HUES48 (cell line): ENCODE results near the gene SLC15A3.

Experiments used
- H3K27ac ChIP-seq: one replicate; pipeline ENCODE4 v1.7.0; 2013; ENCODE audit warnings: low read depth, low read length, inconsistent platforms
- H3K27me3 ChIP-seq: 2 replicates; pipeline ENCODE4 v1.6.1; 2013; ENCODE audit warnings: mild to moderate bottlenecking, low read length; ENCODE audit not compliant: control insufficient read depth, insufficient read depth
- H3K36me3 ChIP-seq: 2 replicates; pipeline ENCODE4 v1.6.1; 2013; ENCODE audit warnings: low read length; ENCODE audit not compliant: control insufficient read depth, insufficient read depth
- H3K4me1 ChIP-seq: 2 replicates; pipeline ENCODE4 v1.6.1; 2013; ENCODE audit warnings: mild to moderate bottlenecking, low read length; ENCODE audit not compliant: control insufficient read depth, insufficient read depth
- H3K4me3 ChIP-seq: 2 replicates; pipeline ENCODE4 v1.5.1; 2013; ENCODE audit warnings: mild to moderate bottlenecking, low read depth, low read length
- H3K9ac ChIP-seq: 2 replicates; pipeline ENCODE4 v1.6.1; 2013; ENCODE audit warnings: mild to moderate bottlenecking, low read depth, low read length, moderate library complexity
- H3K9me3 ChIP-seq: 2 replicates; pipeline ENCODE4 v1.6.1; 2013; ENCODE audit warnings: low read length; ENCODE audit not compliant: control insufficient read depth, insufficient read depth

The SLC15A3 gene

DNA sequence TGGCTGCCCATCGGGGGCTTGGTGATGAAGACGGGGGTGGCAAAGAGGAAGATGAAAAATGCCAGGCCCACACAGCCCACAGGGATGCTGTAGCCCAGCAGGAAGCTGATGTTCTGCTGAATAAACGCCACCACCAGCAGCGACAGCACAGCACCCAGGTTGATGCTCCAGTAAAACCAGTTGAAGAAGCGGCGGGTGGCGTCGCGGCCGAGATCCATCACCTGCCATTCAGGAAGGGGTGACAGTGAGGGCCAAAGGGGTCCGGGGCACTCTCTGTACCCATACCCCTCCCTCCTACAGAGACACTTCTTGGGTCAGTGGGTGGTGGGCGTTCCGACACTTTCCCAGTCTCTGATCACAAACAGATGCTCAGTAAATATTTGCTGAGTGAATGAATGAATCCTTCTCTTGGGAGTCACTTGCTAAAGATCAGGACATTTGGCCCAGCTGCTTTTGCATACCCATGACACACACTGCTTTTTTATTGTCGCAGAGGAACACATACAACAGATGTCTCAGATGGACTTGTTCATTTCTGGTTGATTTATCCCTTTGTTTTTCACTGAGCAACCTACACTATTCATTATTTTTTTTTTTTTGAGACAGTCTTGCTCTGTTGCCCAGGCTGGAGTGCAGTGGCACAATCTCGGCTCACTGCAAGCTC is 5.2 kb downstream of the SLC15A3 start:
- Histone ChIP-seq H3K27me3 (peaks cover 19% of the 10 kb centered on the region), H3K9ac (no peak overlapping the region)

DNA sequence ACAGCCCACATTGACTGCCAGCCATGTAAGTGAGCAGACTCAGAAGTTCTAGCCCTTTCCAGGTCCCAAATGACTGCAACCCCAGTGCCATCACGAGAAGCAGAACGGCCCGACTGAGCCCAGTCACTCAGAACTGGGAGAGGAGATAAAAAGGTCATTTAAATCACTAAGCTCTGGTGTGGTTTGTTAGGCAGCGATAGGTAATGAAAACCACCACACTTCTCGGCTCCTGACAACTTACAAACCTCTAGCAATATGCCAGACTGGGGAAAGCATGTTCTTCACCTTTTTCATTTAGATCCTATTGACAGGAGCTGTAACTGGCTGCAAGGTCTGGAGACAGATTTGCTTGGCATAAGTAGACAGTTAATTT is 6.7 kb downstream of the SLC15A3 start:
- Histone ChIP-seq H3K4me1 (peaks cover 9% of the 10 kb centered on the region), H3K9me3 (no peaks in the 10 kb centered on the region), H3K9ac (no peak overlapping the region), H3K36me3 (0 out of 2 replicates have a peak, but pooled peaks cover 3% of the 10 kb centered on the region), H3K27ac (no peak overlapping the region), H3K27me3 (peaks cover 9% of the 10 kb centered on the region), H3K4me3 (no peak overlapping the region)

More for the DNA sequence above, 5.2 kb downstream of the SLC15A3 start:
- Histone ChIP-seq H3K27ac (no peak overlapping the region), H3K4me1 (peaks cover 9% of the 10 kb centered on the region), H3K4me3 (no peak overlapping the region), H3K9me3 (no peaks in the 10 kb centered on the region), H3K36me3 (no peaks in the 10 kb centered on the region)

DNA sequence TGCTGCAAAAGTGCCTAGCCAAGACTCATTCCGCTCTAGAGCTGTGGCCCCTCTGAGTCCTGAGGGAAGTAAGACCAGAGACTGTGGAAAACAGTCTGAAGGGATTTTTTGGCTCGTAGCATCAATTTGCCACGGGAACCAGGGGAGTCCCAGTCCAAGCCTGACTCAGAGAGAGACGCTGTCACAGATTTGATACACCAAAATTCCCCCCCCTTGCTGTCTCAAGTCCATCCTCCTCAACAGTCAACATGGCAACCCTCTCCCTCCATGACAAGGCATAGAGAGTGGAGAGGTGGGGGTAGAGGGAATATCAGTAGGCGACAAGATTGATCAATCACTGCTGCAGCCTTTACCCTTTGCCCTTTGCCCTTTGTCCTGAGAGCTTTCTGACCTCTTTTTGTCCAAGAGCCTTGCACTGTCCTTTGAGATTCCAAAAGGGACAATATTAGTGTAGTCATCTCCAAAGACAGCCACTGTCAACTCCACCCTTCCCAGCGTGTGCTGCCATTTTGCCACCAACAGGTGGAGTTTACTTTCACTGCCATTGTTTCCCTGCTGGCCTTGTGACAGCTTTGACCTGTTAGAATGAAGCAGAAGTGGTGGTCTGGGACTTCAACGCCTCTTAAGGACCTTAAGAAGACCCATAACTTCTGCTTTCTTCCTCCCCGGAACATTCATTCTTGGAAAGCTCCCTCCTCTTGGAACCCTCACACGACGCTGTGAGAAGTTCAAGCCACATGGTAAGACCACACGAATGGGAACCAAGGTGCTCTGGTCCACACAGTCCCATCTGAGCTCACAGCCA is 7.3 kb downstream of the SLC15A3 start:
- Histone ChIP-seq H3K4me1 (peaks cover 9% of the 10 kb centered on the region), H3K4me3 (no peak overlapping the region), H3K9ac (no peak overlapping the region), H3K36me3 (0 out of 2 replicates have a peak, but pooled peaks cover 3% of the 10 kb centered on the region), H3K27me3 (peaks cover 3% of the 10 kb centered on the region), H3K9me3 (no peaks in the 10 kb centered on the region), H3K27ac (no peak overlapping the region)

DNA sequence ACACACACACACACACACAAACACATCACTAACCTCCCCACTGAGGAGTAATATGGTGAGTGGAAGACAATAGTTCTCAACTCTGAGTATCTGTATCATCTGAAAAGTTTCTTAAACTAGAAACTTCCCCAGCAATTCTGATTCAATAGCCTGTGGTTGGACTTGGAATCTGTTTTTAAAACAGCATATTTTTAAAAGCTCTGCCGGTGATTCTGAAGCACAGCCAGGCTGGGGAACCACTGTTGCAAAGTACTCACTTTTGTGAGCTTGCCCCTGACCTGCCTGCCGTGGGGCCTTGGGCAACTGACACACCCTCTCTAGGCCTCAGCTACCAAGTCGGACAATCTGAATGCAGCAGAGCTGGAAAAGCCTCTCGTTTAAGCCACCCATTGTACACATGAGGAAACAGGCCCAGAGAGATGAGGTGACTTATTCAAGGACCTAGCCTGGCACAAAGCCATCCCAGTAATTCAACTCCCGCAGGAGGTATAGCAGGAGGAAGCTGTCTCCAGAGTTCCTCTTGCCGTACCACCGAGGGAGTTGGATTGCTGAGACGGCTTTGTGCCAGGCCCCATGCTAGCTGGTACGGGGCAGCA is 8.9 kb downstream of the SLC15A3 start:
- H3K27ac ChIP-seq: no peak overlapping the region
- H3K9me3 ChIP-seq: no peaks in the 10 kb centered on the region
- no peak overlapping the region for H3K9ac ChIP-seq
- H3K4me3 ChIP-seq: no peak overlapping the region
- H3K27me3 ChIP-seq: no peaks in the 10 kb centered on the region
- peaks cover 8% of the 10 kb centered on the region for H3K4me1 ChIP-seq
- H3K36me3 ChIP-seq: 0 out of 2 replicates have a peak, but pooled peaks cover 3% of the 10 kb centered on the region

DNA sequence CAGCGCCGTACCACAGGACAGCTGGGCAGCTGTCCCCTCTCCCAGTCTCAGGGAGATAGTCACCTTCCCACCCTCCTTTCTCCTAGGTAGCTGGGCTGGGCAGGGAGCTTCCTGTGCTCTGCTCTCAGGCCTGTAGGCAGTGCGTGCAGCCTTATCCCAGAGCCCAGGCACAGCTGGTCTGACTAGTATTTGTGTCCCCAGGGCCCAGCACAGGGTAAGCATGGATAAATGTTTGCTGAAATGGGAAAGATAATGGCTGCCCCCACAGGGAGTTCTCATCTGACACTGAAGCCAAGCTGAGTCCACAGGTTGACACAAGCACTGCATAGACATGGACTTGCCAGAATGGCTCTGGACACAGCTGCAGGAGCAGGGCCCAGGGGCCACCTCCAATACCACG is 9.8 kb downstream of the SLC15A3 start:
- H3K9me3 ChIP-seq: no peaks in the 10 kb centered on the region
- 0 out of 2 replicates have a peak, but pooled peaks cover 3% of the 10 kb centered on the region for H3K36me3 ChIP-seq
- no peaks in the 10 kb centered on the region for H3K4me1 ChIP-seq
- no peaks in the 10 kb centered on the region for H3K27me3 ChIP-seq
- H3K9ac ChIP-seq: no peak overlapping the region
- no peak overlapping the region for H3K27ac ChIP-seq
- no peak overlapping the region for H3K4me3 ChIP-seq

- Histone ChIP-seq H3K27ac (no peak overlapping the region), H3K9me3 (no peaks in the 10 kb centered on the region), H3K36me3 (0 out of 2 replicates have a peak, but pooled peaks cover 9% of the 10 kb centered on the region), H3K4me1 (no peaks in the 10 kb centered on the region), H3K27me3 (no peaks in the 10 kb centered on the region), H3K4me3 (no peak overlapping the region), H3K9ac (no peak overlapping the region)
These were observed 10.4 kb downstream of the SLC15A3 start for GRCh38 chr11:60941371-60942119.

DNA sequence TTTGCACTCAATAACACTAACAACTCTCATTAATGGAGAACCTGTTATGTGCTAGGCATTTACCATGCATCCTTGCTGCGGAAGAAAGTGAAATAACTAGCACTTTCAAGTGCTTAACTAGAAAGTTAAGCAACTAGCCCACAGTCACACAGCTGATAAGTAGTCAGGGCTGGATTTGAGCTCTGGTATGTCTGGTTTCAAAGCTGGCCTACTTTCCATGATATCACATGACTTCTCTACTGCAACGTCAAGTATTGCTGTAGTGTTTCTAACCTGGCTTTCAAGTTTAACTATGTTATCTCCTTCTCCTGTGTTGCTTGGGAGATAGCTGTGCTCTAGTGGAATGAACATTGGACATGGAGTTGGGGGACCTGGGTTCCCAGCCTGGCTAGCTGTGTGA is 12.1 kb downstream of the SLC15A3 start:
- no peak overlapping the region for H3K4me3 ChIP-seq
- no peaks in the 10 kb centered on the region for H3K4me1 ChIP-seq
- H3K36me3 ChIP-seq: peaks cover 22% of the 10 kb centered on the region
- H3K9me3 ChIP-seq: no peaks in the 10 kb centered on the region
- no peak overlapping the region for H3K9ac ChIP-seq
- H3K27ac ChIP-seq: no peak overlapping the region
- H3K27me3 ChIP-seq: no peaks in the 10 kb centered on the region

DNA sequence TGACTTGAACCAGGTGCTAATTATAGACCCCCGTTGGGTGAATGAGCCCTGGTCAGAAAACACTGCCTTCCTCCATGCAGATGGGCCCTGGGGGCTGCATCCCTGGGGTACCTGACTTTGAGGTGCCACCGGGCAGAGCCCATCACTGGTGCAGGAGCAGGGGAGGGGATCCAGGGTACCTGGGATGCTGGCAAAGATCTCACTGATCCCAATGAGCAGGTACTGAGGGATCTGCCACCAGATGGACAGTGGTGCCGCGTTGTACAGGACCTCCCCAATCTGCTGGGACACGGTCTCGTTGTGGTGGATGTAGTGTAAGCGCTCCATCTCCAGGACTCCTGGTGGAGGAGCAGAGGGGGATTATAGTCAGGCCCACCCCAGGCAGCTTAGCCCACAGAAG is 12.7 kb downstream of the SLC15A3 start:
- Histone ChIP-seq H3K4me3 (no peak overlapping the region), H3K36me3 (peaks cover 26% of the 10 kb centered on the region), H3K4me1 (no peaks in the 10 kb centered on the region), H3K9me3 (no peaks in the 10 kb centered on the region), H3K9ac (no peak overlapping the region), H3K27ac (no peak overlapping the region), H3K27me3 (no peaks in the 10 kb centered on the region)

DNA sequence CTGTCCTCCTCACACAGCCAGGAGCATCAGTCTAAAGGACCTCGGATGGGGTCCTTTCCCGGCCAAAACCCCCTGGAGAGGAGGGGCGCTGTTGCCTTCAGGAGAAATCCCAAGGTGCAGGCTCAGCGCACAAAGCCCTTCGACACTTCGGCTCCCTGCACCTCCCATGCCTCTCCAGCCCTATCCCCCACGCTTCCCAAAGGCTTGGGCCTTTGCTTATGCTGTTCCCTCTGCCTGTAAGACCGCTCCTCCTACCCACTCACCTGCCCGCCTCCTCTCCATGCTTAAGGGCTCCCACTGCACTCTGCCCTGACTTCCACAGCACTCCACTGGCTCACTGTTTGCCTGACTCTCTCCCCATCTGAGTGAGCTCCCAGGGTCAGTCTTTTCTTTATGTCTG is 13.5 kb downstream of the SLC15A3 start:
- H3K27me3 ChIP-seq: no peaks in the 10 kb centered on the region
- H3K27ac ChIP-seq: no peak overlapping the region

GRCh38 chr11:60937811-60938210 is 14.2 kb downstream of the SLC15A3 start:
- Histone ChIP-seq H3K27ac (no peak overlapping the region), H3K4me1 (0 out of 2 replicates have a peak, but pooled peaks cover 1% of the 10 kb centered on the region), H3K9me3 (no peaks in the 10 kb centered on the region), H3K4me3 (no peak overlapping the region), H3K27me3 (no peaks in the 10 kb centered on the region), H3K36me3 (peaks cover 29% of the 10 kb centered on the region), H3K9ac (no peak overlapping the region)

More for the DNA sequence above, 13.5 kb downstream of the SLC15A3 start:
- Histone ChIP-seq H3K36me3 (peaks cover 29% of the 10 kb centered on the region), H3K4me1 (no peaks in the 10 kb centered on the region), H3K9me3 (no peaks in the 10 kb centered on the region), H3K9ac (no peak overlapping the region), H3K4me3 (no peak overlapping the region)
